Measurements from ENCODE around the gene PRKX.

PRKX gene

GRCh38 chrX:3713225-3713936 lies at the start of gene PRKX:
Gene PRKX, minus strand, starts transcription at chrX:3713649. Its CDS starts 396 bp downstream, at chrX:3713253.
- Histone ChIP-seq H3K4me2 (ENCODE audit: low read depth, low read length, poor library complexity, severe bottlenecking) (peak within 1 kb of the TSS; percentile 87), H2AFZ (ENCODE audit: low read depth, low read length, severe bottlenecking) (peak within 1 kb of the TSS; percentile 90), H3K36me3 (ENCODE audit: low read length) (no peaks in the 10 kb centered on the region), H3F3A (ENCODE audit: insufficient read depth) (no peaks in the 10 kb centered on the region), H3K4me3 (ENCODE audit: insufficient read depth, low read length, poor library complexity, severe bottlenecking) (peak within 1 kb of the TSS; percentile 65), H3K27ac (ENCODE audit: low read depth, low read length) (peak within 1 kb of the TSS; percentile 56; the same call in 1 of the 2 replicates), H3K79me2 (ENCODE audit: insufficient read depth, low read length) (peaks cover 38% of the 10 kb centered on the region), H3K9me2 (replicated peaks; ENCODE audit: insufficient read depth, low read length) (no peaks in the 10 kb centered on the region), H3K27me3 (ENCODE audit: low read length) (no peaks in the 10 kb centered on the region), H3K9ac (ENCODE audit: low read length) (peak within 1 kb of the TSS; percentile 72), H3K9me3 (ENCODE audit: insufficient read depth, low read length) (no peaks in the 10 kb centered on the region), H4K20me1 (ENCODE audit: low read depth, low read length) (no peaks in the 10 kb centered on the region)
- no peak for TF ChIP-seq EZH2phosphoT487 (conservative IDR thresholded peaks at IDR 0.05; ENCODE audit: low read length)
- no peak for TF ChIP-seq CTCF (IDR thresholded peaks at IDR 0.05; ENCODE audit: insufficient read depth, low read length, poor library complexity, severe bottlenecking)

- Histone ChIP-seq H3F3A (ENCODE audit: insufficient read depth) (no peaks in the 10 kb centered on the region), H2AFZ (ENCODE audit: low read depth, low read length, severe bottlenecking) (no peak overlapping the region), H3K9me3 (ENCODE audit: insufficient read depth, low read length) (no peaks in the 10 kb centered on the region), H3K9me2 (replicated peaks; ENCODE audit: insufficient read depth, low read length) (no peaks in the 10 kb centered on the region), H3K4me2 (ENCODE audit: low read depth, low read length, poor library complexity, severe bottlenecking) (no peak overlapping the region), H3K4me3 (ENCODE audit: insufficient read depth, low read length, poor library complexity, severe bottlenecking) (no peak overlapping the region), H3K9ac (ENCODE audit: low read length) (no peak overlapping the region), H3K36me3 (ENCODE audit: low read length) (no peaks in the 10 kb centered on the region), H4K20me1 (ENCODE audit: low read depth, low read length) (no peaks in the 10 kb centered on the region), H3K79me2 (ENCODE audit: insufficient read depth, low read length) (no peaks in the 10 kb centered on the region), H3K27me3 (ENCODE audit: low read length) (no peaks in the 10 kb centered on the region), H3K27ac (ENCODE audit: low read depth, low read length) (no peak overlapping the region)
- TF ChIP-seq EZH2phosphoT487 (conservative IDR thresholded peaks at IDR 0.05; ENCODE audit: low read length): no peak
- TF ChIP-seq CTCF (IDR thresholded peaks at IDR 0.05; ENCODE audit: insufficient read depth, low read length, poor library complexity, severe bottlenecking): no peak
These were observed 49.7 kb upstream of the PRKX start for GRCh38 chrX:3763111-3763510.

GRCh38 chrX:3757510-3758025 lies 44.1 kb upstream of the PRKX start:
- Histone ChIP-seq H3K79me2 (ENCODE audit: insufficient read depth, low read length) (no peaks in the 10 kb centered on the region), H3K9me2 (replicated peaks; ENCODE audit: insufficient read depth, low read length) (no peaks in the 10 kb centered on the region), H3K9me3 (ENCODE audit: insufficient read depth, low read length) (no peaks in the 10 kb centered on the region), H2AFZ (ENCODE audit: low read depth, low read length, severe bottlenecking) (no peak overlapping the region), H3K27ac (ENCODE audit: low read depth, low read length) (no peak overlapping the region), H4K20me1 (ENCODE audit: low read depth, low read length) (no peaks in the 10 kb centered on the region), H3K36me3 (ENCODE audit: low read length) (no peaks in the 10 kb centered on the region), H3K9ac (ENCODE audit: low read length) (no peak overlapping the region), H3F3A (ENCODE audit: insufficient read depth) (no peaks in the 10 kb centered on the region), H3K27me3 (ENCODE audit: low read length) (no peaks in the 10 kb centered on the region), H3K4me2 (ENCODE audit: low read depth, low read length, poor library complexity, severe bottlenecking) (no peak overlapping the region), H3K4me3 (ENCODE audit: insufficient read depth, low read length, poor library complexity, severe bottlenecking) (no peak overlapping the region)
- TF ChIP-seq EZH2phosphoT487 (conservative IDR thresholded peaks at IDR 0.05; ENCODE audit: low read length) (no peak), CTCF (IDR thresholded peaks at IDR 0.05; ENCODE audit: insufficient read depth, low read length, poor library complexity, severe bottlenecking) (no peak)

Data from SU-DHL-6 (cell line).